ENCODE results near the gene PYCR2.

PYCR2 gene

DNA sequence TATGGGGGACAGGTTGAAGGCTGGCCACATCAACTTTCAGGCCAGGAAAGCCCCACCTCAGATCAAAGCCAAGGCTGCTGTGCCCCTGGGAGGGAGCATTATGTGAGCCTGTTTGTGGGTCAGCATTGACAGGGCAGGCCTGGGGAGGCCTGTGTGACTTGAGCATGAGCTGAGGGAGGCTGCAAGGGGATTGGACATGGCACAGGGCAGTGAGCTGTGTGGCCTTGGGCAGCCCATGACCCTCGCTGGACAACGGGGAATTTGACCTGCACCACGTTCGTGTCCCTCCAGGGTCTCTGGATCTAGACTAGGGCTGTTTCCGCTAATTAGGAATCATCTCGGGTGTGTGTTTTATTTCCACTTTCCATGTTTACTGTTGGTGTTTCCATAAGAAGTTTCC is 17.6 kb downstream of the PYCR2 start:
- H3K36me3 Mint-ChIP-seq (ENCODE audit: insufficient read depth), result peaks cover 3% of the 10 kb centered on the region
- ATAC-seq (replicated peaks), result no peak

DNA sequence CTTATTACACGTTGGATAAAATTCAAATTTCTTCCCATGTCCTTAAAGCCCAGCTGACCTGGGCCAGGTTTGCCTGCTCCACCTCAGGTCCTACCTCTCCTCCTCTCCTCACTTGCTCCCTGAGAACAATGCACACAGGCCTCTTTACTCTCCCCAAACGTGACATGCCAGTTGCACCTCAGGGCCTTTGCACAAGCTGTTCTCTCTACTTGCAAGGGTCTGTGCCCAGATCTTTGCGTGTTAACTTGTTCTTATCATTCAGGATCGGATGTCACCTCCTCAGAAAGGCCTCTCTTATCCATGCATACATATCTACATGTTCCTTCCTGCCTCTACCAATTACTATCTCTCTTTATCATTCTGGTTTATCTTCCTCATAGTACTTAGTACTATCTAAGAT is 20.4 kb downstream of the PYCR2 start:
- peaks cover 3% of the 10 kb centered on the region for H3K36me3 Mint-ChIP-seq (ENCODE audit: insufficient read depth)
- DNase-seq (no peak), ATAC-seq (replicated peaks) (no peak)
- H3K27ac Mint-ChIP-seq, result peak overlapping the region in 1 of 2 donors; percentile 0
- no peaks in the 10 kb centered on the region for H3K9me3 Mint-ChIP-seq
- H3K4me3 Mint-ChIP-seq, result no peak overlapping the region
- no peaks in the 10 kb centered on the region for H3K27me3 Mint-ChIP-seq
- peaks cover 11 to 14% of the 10 kb centered on the region in 2 donors for H3K4me1 Mint-ChIP-seq (ENCODE audit: low read depth in 2 of 2)

More for the DNA sequence above, 17.6 kb downstream of the PYCR2 start:
- Mint-ChIP-seq H3K27me3 (no peaks in the 10 kb centered on the region), H3K9me3 (no peaks in the 10 kb centered on the region), H3K4me1 (ENCODE audit: low read depth in 2 of 2) (peaks cover 10 to 16% of the 10 kb centered on the region in 2 donors), H3K27ac (no peak overlapping the region), H3K4me3 (no peak overlapping the region)
- DNase-seq, result no peak

DNA sequence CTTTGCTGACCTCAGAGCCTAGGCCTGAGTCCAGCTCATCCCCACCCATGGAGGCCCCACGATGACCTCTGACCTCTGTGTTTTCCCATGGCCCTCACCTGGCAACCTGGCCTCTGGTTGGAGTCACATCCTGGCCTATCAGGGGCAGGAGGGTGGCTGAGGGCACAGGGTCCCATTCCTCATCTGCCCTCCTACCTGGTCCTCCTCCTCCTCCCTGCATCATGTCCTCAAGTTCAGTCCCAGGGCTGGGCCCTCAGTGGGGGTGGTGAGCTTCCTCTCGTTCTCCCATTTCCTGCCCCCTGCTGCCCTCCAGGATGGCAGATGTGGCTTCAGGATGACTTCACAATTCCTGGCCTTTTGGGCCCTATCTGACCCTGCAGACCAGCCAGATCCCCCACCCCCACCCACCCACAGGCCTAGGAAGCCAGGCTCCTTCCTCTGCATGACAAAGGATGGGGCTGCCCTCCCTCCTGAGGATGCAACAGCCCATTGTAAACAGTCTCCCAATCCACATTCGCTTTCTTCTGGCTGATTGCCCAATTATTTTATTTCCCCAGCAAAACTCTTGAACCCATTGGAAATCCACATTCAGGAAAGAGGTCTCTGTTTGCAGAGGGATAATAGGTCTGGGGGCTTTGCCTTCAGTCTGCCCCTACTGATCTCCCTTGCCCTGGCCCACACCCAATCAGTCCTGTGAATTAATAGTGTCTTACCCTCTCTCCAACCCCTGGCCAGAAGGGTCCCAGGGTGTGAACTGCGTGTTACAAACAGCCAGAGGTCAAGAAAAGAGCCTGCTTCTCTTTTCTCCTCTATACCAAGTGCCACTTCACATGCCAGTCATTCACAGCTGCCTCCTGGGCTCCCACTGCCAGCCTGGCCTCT is 24.8 kb downstream of the PYCR2 start:
- Mint-ChIP-seq H3K36me3 (ENCODE audit: insufficient read depth) (peaks cover 15% of the 10 kb centered on the region), H3K27ac (peak overlapping the region; percentile 89 to 90), H3K9me3 (no peaks in the 10 kb centered on the region), H3K4me3 (peak overlapping the region; percentile 18 to 25), H3K4me1 (ENCODE audit: low read depth in 2 of 2) (peaks cover 33 to 36% of the 10 kb centered on the region in 2 donors), H3K27me3 (no peaks in the 10 kb centered on the region)
- no peak for DNase-seq
- no peak for ATAC-seq (replicated peaks)

DNA sequence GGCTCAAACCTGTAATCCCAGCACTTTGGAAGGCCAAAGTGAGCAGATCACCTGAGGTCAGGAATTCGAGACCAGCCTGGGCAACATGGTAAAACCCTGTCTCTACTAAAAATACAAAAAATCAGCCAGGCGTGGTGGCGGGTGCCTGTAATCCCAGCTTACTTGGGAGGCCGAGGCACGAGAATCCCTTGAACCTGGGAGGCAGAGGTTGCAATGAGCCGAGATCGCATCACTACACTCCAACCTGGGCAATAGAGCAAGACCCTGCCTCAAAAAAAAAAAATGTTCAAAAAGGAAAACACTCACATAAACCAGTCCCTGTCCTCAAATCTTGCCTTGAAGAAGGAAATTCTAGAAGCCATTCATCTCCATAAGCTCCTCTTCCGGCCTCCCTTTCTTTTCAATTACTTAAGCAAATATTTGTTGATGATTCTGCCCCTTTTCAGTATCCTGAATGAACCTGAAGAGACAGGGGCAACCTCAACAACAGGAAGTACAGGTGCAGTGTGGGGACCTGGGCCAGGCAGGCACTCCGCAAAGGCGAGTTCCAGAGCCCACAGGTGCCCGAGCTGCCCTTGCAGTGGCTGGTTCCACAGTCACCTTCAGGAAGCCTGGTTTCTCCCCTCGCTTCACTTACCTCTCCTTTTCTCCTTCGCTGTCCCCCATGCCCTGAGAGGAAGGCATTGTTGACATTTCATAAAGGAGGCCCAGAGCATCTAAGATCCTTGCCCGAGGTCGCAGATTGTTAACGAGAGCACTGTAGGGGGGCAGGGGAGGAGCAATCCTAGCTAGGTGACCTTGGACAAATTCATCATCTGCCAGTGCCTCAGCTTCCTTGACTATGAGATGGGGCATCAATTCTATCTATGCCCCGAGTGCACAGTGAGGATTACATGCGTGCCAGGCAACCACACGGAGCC is 26.2 kb downstream of the PYCR2 start:
- peak overlapping the region; percentile 75 to 81 for H3K4me3 Mint-ChIP-seq
- DNase-seq, result no peak
- H3K9me3 Mint-ChIP-seq, result no peaks in the 10 kb centered on the region
- H3K27me3 Mint-ChIP-seq, result no peaks in the 10 kb centered on the region
- H3K36me3 Mint-ChIP-seq (ENCODE audit: insufficient read depth), result peaks cover 12% of the 10 kb centered on the region
- ATAC-seq (replicated peaks), result peak; percentile 31
- peaks cover 33 to 36% of the 10 kb centered on the region in 2 donors for H3K4me1 Mint-ChIP-seq (ENCODE audit: low read depth in 2 of 2)
- H3K27ac Mint-ChIP-seq, result peak overlapping the region; percentile 90 to 95

DNA sequence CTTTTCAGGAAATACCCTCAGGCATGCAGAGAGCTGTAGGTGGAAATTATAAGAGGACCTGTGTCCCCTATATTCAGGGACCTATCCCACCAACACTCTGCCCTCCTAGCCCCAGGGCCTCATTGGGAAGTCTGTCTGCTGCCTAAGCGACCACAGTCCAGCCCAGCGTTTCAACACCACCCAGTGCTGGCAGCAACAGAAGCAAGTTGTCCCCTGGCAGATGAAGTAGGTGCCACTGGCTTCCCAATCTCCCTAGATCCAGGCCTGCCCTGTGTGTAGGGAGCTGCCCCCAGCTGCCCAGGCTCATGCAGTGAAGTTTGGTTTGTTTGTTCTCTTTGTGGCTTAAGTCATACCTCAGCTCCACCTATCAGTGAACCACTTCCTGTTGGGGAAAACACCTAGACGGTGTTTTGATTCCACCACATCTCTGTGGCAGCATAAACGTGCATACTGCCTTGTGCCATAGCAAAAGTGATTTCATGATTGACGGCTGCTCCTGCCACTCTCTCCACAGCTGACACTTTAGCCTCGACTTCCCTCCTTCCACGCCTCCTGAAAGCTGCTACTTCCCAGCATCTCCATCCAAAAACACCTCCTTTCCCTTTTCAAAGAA is 27.0 kb downstream of the PYCR2 start:
- peaks cover 12% of the 10 kb centered on the region for H3K36me3 Mint-ChIP-seq (ENCODE audit: insufficient read depth)
- peak overlapping the region; percentile 75 to 81 for H3K4me3 Mint-ChIP-seq
- ATAC-seq (replicated peaks), result peak; percentile 98
- DNase-seq, result peak; percentile 69 to 71 (median 69)
- peaks cover 33 to 36% of the 10 kb centered on the region in 2 donors for H3K4me1 Mint-ChIP-seq (ENCODE audit: low read depth in 2 of 2)
- peak overlapping the region; percentile 90 to 95 for H3K27ac Mint-ChIP-seq
- H3K27me3 Mint-ChIP-seq, result no peaks in the 10 kb centered on the region
- H3K9me3 Mint-ChIP-seq, result no peaks in the 10 kb centered on the region

DNA sequence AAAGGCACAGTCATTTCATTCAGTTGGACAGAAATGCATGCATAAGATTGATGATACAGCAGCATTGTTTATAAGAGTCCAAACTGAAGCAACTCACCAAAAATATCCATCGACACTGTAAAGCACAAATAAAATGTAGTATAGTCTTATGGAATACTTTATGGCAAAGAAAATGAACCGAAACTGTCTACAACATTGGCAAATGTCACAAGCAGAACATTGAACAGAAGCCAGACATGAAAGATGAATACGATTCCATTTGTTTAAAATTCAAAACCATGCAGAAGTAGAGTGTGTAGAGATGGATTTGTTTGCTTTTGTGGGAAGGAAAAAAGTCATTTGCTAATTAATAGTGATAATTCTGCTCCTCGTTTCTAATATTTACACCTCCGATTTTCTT is 27.6 kb downstream of the PYCR2 start:
- H3K4me3 Mint-ChIP-seq, result peak overlapping the region; percentile 75 to 81
- H3K36me3 Mint-ChIP-seq (ENCODE audit: insufficient read depth), result peaks cover 12% of the 10 kb centered on the region
- ATAC-seq (replicated peaks) (no peak), DNase-seq (no peak)
- no peaks in the 10 kb centered on the region for H3K27me3 Mint-ChIP-seq
- H3K27ac Mint-ChIP-seq, result peak overlapping the region; percentile 90 to 95
- no peaks in the 10 kb centered on the region for H3K9me3 Mint-ChIP-seq
- peaks cover 33 to 36% of the 10 kb centered on the region in 2 donors for H3K4me1 Mint-ChIP-seq (ENCODE audit: low read depth in 2 of 2)

DNA sequence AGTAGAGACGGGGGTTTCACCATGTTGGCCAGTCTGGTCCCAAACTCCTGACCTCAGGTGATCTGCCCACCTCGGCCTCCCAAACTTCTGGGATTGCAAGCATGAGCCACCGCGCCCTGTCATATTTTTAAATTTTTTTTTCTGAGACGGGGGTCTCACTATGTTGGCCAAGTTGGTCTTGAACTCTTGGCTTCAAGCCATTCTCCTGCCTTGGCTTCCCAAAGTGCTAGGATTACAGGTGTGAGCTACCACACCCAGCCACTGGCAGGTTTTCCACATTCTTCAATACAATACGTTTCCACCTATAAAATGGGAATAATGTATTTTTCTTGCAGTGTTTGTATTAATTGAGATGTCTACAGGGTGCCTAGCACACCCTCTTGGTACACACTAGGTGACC is 31.7 kb downstream of the PYCR2 start:
- H3K27ac Mint-ChIP-seq, result no peak overlapping the region

DNA sequence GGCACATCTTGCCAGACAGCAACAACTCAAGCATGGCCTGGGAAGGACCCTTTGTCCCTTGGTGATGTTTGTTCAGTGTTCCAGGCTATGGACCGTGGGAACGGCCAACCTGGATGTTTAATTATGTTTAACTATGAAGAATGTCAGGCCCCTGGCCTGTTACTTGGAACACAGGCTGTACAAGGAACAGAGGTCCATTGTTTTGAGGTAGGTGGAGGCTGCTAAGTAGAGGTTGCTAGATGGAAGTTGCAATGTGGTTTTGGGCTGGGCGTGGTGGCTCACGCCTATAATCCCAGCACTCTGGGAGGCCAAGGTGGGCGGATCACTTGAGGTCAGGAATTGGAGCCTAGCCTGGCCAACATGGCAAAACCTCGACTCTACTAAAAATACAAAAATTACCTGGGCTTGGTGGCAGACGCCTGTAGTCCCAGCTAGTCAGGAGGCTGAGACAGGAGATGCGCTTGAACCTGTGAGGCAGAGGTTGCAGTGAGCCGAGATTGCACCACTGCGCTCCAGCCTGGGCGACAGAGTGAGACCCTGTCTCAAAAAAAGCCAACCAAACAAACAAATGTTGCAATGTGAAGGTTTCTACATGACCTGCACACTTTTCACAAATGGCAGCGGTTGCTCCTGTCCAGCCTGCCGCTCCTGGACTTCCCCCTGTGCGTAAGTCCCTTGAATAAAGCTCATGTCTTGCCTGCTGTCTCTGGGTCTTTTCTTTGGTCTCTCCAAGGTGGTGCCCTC is 32.6 kb downstream of the PYCR2 start:
- peaks cover 7% of the 10 kb centered on the region for H3K36me3 Mint-ChIP-seq (ENCODE audit: insufficient read depth)
- peaks cover 6 to 12% of the 10 kb centered on the region in 2 donors for H3K4me1 Mint-ChIP-seq (ENCODE audit: low read depth in 2 of 2)
- H3K9me3 Mint-ChIP-seq, result no peaks in the 10 kb centered on the region
- H3K27me3 Mint-ChIP-seq, result no peaks in the 10 kb centered on the region
- H3K27ac Mint-ChIP-seq, result no peak overlapping the region
- DNase-seq, result no peak
- no peak overlapping the region for H3K4me3 Mint-ChIP-seq
- no peak for ATAC-seq (replicated peaks)

More for the DNA sequence above, 31.7 kb downstream of the PYCR2 start:
- Mint-ChIP-seq H3K27me3 (no peaks in the 10 kb centered on the region), H3K9me3 (no peaks in the 10 kb centered on the region), H3K4me1 (ENCODE audit: low read depth in 2 of 2) (peaks cover 15 to 22% of the 10 kb centered on the region in 2 donors), H3K4me3 (no peak overlapping the region), H3K36me3 (ENCODE audit: insufficient read depth) (peaks cover 12% of the 10 kb centered on the region)
- DNase-seq (no peak), ATAC-seq (replicated peaks) (no peak)

DNA sequence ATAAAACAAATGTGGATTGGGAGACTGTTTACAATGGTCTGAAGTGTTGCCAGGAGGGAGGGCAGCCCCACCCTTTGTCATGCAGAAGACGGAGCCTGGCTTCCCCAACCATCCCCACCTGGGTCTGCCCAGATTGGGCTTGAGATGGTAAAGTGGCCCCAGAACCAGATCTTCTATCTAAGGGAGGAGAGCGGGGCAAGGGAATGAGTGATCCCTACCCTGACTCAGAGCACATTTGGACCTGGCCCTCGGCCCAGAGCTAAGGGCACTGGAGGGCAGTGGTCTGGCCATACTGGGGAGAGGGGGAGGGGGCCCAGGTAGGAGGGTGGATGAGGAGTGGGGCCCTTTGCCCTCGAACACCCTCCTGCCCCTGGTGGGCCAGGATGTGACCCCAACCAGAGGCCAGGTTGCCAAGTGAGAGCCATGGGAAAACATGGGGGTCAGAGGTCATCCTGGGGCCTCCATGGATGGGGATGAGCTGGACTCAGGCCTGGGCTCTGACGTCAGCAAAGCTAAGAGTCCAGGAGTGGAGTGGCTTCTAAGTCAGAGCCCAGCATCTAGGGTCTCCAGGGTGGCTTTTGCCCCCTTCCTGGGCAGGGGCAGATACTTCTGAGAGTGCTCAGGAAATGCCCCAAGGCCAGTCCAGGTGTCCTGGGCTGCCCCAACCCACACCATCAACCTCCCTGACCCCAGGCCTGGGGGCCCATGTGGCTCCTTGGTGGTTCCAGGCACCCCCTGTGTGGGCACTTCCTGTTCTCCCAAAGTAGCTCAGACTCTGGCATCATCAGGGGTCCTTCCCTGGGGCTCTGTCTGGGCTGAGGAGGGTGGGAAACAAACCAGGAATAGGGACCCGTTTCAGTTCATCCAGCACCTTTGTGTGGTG is 33.5 kb downstream of the PYCR2 start:
- Mint-ChIP-seq H3K4me3 (no peak overlapping the region), H3K9me3 (no peaks in the 10 kb centered on the region), H3K27ac (peak overlapping the region in 1 of 2 donors; percentile 53), H3K36me3 (ENCODE audit: insufficient read depth) (peaks cover 3% of the 10 kb centered on the region), H3K27me3 (no peaks in the 10 kb centered on the region), H3K4me1 (ENCODE audit: low read depth in 2 of 2) (peaks cover 0 to 12% of the 10 kb centered on the region in 2 donors)
- no peak for ATAC-seq (replicated peaks)
- DNase-seq, result no peak

DNA sequence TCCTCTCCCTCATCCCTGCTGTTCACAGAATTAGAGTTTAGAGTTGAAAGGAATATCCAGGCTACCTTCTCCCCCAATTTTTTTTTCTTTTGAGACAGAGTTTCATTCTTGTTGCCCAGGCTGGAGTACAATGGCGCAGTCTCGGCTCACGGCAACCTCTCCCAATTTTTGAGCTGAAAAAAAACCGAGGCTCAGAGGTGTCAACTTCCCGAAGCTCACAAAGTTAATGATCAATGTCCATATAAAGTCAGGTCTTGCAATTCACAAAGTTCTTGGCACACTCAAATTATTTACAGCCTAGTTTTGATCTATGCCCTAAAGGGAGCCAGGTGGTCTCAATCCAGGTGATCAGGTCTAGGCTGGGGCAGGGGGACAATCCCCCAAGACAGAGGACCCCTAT is 34.3 kb downstream of the PYCR2 start:
- ATAC-seq (replicated peaks) (no peak), DNase-seq (no peak)
- peak overlapping the region in 1 of 2 donors; percentile 53 for H3K27ac Mint-ChIP-seq
- H3K27me3 Mint-ChIP-seq, result no peaks in the 10 kb centered on the region
- no peak overlapping the region for H3K4me3 Mint-ChIP-seq
- H3K36me3 Mint-ChIP-seq (ENCODE audit: insufficient read depth), result no peaks in the 10 kb centered on the region
- peaks cover 0 to 12% of the 10 kb centered on the region in 2 donors for H3K4me1 Mint-ChIP-seq (ENCODE audit: low read depth in 2 of 2)
- H3K9me3 Mint-ChIP-seq, result no peaks in the 10 kb centered on the region

DNA sequence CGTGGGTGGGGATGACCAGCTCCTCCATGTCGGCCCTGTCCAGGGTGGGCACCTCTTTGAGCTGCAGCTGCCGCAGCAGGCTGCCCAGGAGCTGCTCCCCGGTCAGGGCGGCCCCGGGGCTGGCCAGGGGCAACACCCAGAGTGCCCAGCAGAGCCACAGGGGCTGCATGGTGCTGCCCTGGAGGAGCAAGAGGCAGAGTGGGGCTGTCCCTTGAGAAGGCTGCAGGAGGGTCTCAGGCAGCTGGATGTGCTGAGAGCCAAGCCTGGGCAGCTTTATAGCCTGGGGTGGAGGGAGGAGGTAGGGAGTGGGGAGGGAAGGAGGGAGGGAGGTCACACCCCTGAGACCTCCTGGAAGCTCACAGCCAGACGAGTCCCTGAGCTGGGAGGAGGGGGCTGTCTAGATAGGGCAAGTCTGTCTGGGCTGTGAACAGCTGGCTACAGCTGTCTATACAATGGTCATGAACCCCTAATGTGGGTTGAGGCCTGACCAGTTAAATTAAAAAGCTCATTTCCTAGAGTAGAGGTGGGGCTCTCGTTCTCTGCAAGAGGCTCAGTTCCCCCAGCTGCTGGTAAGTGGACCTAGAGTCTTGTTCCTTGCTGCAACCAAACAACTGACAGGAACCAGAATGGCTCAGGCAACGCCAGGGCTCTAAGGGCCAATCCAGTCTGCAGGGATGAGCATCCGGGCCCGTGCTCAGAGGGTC is 35.0 kb downstream of the PYCR2 start, which contains the start of gene LEFTY1:
TSS of gene LEFTY1 (minus strand) at position 249 of the 704 bp plus-strand sequence. CDS start at position 169, 80 bp downstream.
- no peak for ATAC-seq (replicated peaks)
- no peak within 1 kb of the TSS for H3K4me3 Mint-ChIP-seq
- DNase-seq, result no peak
- H3K36me3 Mint-ChIP-seq (ENCODE audit: insufficient read depth), result no peaks in the 10 kb centered on the region
- no peaks in the 10 kb centered on the region for H3K27me3 Mint-ChIP-seq
- no peaks in the 10 kb centered on the region for H3K9me3 Mint-ChIP-seq
- H3K4me1 Mint-ChIP-seq (ENCODE audit: low read depth in 2 of 2), result peaks cover 0 to 12% of the 10 kb centered on the region in 2 donors
- H3K27ac Mint-ChIP-seq, result peak within 1 kb of the TSS in 1 of 2 donors; percentile 53
